ENCODE data around the gene APLP2. TPM values are rescaled to one million over a fixed set of nuclear protein-coding genes. Genes with fewer than 3 reads are reported as not detected.

The APLP2 gene
- total RNA-seq, 1 experiment from 2014 or later: 345 TPM

- TF ChIP-seq CDX4 (CRISPR knock-in tag; IDR thresholded peaks at IDR 0.05; ENCODE audit: borderline replicate concordance): no peak
- TF ChIP-seq ETV6 (CRISPR knock-in tag; IDR thresholded peaks at IDR 0.05): no peak
- TF ChIP-seq E2F4 (CRISPR knock-in tag; IDR thresholded peaks at IDR 0.05; ENCODE audit: borderline replicate concordance, low read depth): no peak
- TF ChIP-seq CBFB (CRISPR knock-in tag; IDR thresholded peaks at IDR 0.05; ENCODE audit: low read depth): no peak
- no peak for TF ChIP-seq SMAD4 (CRISPR knock-in tag; IDR thresholded peaks at IDR 0.05)
- no peak for TF ChIP-seq ZNF317 (CRISPR knock-in tag; IDR thresholded peaks at IDR 0.05; ENCODE audit: borderline replicate concordance, low read depth)
- TF ChIP-seq, protein P1, sequence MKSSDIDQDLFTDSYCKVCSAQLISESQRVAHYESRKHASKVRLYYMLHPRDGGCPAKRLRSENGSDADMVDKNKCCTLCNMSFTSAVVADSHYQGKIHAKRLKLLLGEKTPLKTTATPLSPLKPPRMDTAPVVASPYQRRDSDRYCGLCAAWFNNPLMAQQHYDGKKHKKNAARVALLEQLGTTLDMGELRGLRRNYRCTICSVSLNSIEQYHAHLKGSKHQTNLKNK (CRISPR knock-in tag; IDR thresholded peaks at IDR 0.05): no peak
- TF ChIP-seq MYBL2 (CRISPR knock-in tag; IDR thresholded peaks at IDR 0.05): no peak
- TF ChIP-seq FOXP1 (CRISPR knock-in tag; IDR thresholded peaks at IDR 0.05; ENCODE audit: borderline replicate concordance): no peak
- no peak for TF ChIP-seq MAX (CRISPR knock-in tag; IDR thresholded peaks at IDR 0.05)
- TF ChIP-seq AR (CRISPR knock-in tag; IDR thresholded peaks at IDR 0.05): no peak
- no peak for TF ChIP-seq ZNF281 (CRISPR knock-in tag; IDR thresholded peaks at IDR 0.05)
- no peak overlapping the region for H3K27ac Mint-ChIP-seq
These were observed 96.1 kb downstream of the APLP2 start for GRCh38 chr11:130165601-130166456.

DNA sequence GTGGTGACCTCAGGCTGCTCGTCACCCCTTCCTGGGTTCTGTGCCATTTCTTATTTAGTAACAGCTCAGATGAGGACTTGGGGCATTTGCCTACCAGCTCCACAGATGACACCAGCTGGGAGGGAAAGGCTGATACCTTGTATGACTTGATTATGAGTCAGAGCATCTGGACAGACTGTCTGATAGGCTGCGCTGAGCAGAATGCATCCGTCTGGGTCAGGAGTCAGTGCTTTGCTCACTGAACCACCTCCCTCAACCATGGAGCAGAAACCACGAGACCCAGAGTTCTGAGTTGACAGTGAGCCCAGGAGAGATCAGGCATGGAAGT lies 96.7 kb downstream of the APLP2 start:
- CTCF ChIA-PET: interaction anchor here (1.0 kb wide), 1 partner anchor 34 kb away, joined by 4 read pairs; no protein-coding TSS in a partner anchor
- Mint-ChIP-seq H3K36me3 (no peaks in the 10 kb centered on the region), H3K4me3 (no peak overlapping the region), H3K4me1 (peaks cover 16% of the 10 kb centered on the region), H3K27ac (no peak overlapping the region), H3K27me3 (ENCODE audit: low read depth) (peaks cover 68% of the 10 kb centered on the region), H3K9me3 (no peaks in the 10 kb centered on the region)
- TF ChIP-seq TP53 (CRISPR knock-in tag; IDR thresholded peaks at IDR 0.05) (no peak), FOXJ3 (CRISPR knock-in tag; IDR thresholded peaks at IDR 0.05; ENCODE audit: borderline replicate concordance) (no peak), ETV6 (CRISPR knock-in tag; IDR thresholded peaks at IDR 0.05) (no peak), NR3C1 (CRISPR knock-in tag; conservative IDR thresholded peaks at IDR 0.05; ENCODE audit: low read depth) (no peak), KAT7 (CRISPR knock-in tag; IDR thresholded peaks at IDR 0.05; ENCODE audit: borderline replicate concordance) (no peak), ATF1 (CRISPR knock-in tag; IDR thresholded peaks at IDR 0.05) (no peak), ZNF512 (CRISPR knock-in tag; IDR thresholded peaks at IDR 0.05; ENCODE audit: borderline replicate concordance) (no peak)
- TF ChIP-seq, protein P2, sequence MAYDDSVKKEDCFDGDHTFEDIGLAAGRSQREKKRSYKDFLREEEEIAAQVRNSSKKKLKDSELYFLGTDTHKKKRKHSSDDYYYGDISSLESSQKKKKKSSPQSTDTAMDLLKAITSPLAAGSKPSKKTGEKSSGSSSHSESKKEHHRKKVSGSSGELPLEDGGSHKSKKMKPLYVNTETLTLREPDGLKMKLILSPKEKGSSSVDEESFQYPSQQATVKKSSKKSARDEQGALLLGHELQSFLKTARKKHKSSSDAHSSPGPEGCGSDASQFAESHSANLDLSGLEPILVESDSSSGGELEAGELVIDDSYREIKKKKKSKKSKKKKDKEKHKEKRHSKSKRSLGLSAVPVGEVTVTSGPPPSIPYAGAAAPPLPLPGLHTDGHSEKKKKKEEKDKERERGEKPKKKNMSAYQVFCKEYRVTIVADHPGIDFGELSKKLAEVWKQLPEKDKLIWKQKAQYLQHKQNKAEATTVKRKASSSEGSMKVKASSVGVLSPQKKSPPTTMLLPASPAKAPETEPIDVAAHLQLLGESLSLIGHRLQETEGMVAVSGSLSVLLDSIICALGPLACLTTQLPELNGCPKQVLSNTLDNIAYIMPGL (CRISPR knock-in tag; IDR thresholded peaks at IDR 0.05): no peak
- POLR2A ChIA-PET: no interaction called here
- DNase-seq (ENCODE audit: low spot score) (no peak), ATAC-seq (no peak)

More at GRCh38 chr11:130165601-130166456, 96.1 kb downstream of the APLP2 start:
- Mint-ChIP-seq H3K4me3 (no peak overlapping the region), H3K27me3 (ENCODE audit: low read depth) (peaks cover 68% of the 10 kb centered on the region), H3K9me3 (no peaks in the 10 kb centered on the region), H3K36me3 (no peaks in the 10 kb centered on the region), H3K4me1 (peaks cover 22% of the 10 kb centered on the region)
- DNase-seq (ENCODE audit: low spot score) (no peak), ATAC-seq (no peak)
- ChIA-PET POLR2A (no interaction called here), CTCF (interaction anchor here (1.0 kb wide), 1 partner anchor 33 kb away, joined by 4 read pairs; no protein-coding TSS in a partner anchor)

Measured in WTC11 (cell line).